ENCODE measurements around the gene GUCY2C.

The GUCY2C gene

DNA sequence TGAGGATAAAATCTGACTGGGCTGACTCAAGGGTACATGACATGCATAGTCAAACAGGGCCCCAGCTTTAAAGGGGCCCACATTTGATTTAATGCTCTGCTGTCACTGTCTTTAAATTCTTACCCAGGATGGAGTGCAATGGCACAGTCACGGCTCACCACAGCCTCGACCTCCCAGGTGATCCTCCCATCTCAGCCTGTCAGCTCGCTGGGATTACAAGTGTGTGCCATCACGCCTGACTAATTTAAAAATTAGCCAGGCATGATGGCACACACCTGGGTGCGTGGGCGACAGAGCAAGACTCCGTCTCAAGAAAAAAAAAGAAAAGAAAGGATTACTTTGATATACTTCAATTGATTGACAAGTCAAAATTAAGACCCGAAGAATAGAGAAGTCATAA is 119.5 kb downstream of the GUCY2C start:
- 78 to 83% methylated on average over 8 of the region's 8 CpGs for WGBS, 2 experiments
- Histone ChIP-seq H3K27ac (ENCODE audit: insufficient read depth, low read depth, low read length, poor library complexity, severe bottlenecking) (no peak overlapping the region), H3K4me3 (ENCODE audit: insufficient read depth, low read depth, low read length) (no peak overlapping the region), H3K4me1 (ENCODE audit: control insufficient read depth, insufficient read depth, low read length) (no peaks in the 10 kb centered on the region), H3K9me3 (ENCODE audit: control insufficient read depth, low read length) (no peaks in the 10 kb centered on the region), H3K27me3 (ENCODE audit: control insufficient read depth, insufficient read depth, low read length, poor library complexity, severe bottlenecking) (no peaks in the 10 kb centered on the region), H3K36me3 (ENCODE audit: control insufficient read depth, insufficient read depth, low read length) (no peaks in the 10 kb centered on the region)

DNA sequence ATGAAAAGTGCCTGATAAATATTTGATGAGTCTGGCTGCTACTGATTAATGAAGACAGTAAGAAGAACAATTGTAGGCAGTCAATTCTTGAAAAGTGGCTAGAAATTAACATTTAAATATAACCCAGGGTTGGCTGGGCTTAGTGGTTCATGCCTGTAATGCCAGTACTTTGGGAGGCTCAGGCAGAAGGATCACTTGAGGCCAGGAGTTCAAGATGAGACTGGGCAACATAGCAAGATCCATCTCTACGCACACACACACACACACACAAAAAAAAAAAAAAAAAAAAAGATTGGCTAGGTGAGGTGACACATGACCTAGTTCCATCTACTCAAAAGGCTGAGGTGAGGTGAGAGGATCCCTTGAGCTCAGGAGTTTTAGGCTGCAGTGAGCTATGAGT is 120.8 kb downstream of the GUCY2C start:
- WGBS, 2 experiments, result no CpG with 5 or more reads among the region's 1 CpG
- Histone ChIP-seq H3K4me3 (ENCODE audit: insufficient read depth, low read depth, low read length) (no peak overlapping the region), H3K4me1 (ENCODE audit: control insufficient read depth, insufficient read depth, low read length) (no peaks in the 10 kb centered on the region), H3K27ac (ENCODE audit: insufficient read depth, low read depth, low read length, poor library complexity, severe bottlenecking) (no peak overlapping the region), H3K27me3 (ENCODE audit: control insufficient read depth, insufficient read depth, low read length, poor library complexity, severe bottlenecking) (no peaks in the 10 kb centered on the region), H3K9me3 (ENCODE audit: control insufficient read depth, low read length) (no peaks in the 10 kb centered on the region), H3K36me3 (ENCODE audit: control insufficient read depth, insufficient read depth, low read length) (no peaks in the 10 kb centered on the region)

DNA sequence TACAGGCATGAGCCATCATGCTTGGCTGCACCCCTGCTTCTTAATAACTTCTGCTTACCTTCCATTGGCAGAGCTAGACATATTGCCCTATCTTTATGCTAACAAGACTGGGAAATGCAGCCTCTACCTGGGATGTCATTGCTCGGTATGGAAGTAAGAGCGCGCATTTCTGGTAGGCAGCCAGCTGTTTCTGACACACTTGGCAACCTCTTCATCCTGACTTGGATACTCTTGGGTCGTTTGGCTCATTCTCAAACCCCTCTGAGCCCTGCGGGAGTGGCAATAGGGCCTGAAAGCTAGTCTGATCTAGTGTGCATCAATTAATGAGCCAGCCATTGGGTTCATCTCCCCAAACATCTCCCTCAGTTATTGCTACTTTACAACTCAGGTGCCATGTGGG is 123.3 kb downstream of the GUCY2C start:
- no peaks in the 10 kb centered on the region for H3K36me3 ChIP-seq (ENCODE audit: control insufficient read depth, insufficient read depth, low read length)
- H3K9me3 ChIP-seq (ENCODE audit: control insufficient read depth, low read length), result no peaks in the 10 kb centered on the region
- no peak overlapping the region for H3K27ac ChIP-seq (ENCODE audit: insufficient read depth, low read depth, low read length, poor library complexity, severe bottlenecking)
- H3K4me1 ChIP-seq (ENCODE audit: control insufficient read depth, insufficient read depth, low read length), result no peaks in the 10 kb centered on the region
- peaks cover 3% of the 10 kb centered on the region for H3K27me3 ChIP-seq (ENCODE audit: control insufficient read depth, insufficient read depth, low read length, poor library complexity, severe bottlenecking)
- WGBS, 2 experiments, result 91 to 96% methylated on average over 5 of the region's 5 CpGs
- H3K4me3 ChIP-seq (ENCODE audit: insufficient read depth, low read depth, low read length), result no peak overlapping the region

DNA sequence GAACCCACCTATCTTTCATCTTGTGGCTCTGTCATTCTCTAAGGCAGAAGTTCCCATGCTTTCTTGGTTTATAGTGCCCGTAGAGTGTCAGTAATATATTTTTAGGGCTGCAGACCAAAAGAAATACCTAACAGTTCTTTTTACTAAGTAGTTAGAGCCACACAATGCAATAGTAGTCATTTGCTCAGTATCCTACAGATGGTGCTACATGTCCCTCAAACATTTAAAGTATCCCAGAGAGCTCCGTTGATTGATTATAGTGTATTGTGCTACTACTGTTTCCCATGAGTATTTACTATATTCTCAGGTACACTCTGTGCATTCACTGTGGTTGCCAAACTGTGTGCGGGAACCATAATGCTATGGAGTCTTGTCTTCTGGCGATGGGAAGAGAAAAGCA is 124.0 kb downstream of the GUCY2C start:
- H3K27me3 ChIP-seq (ENCODE audit: control insufficient read depth, insufficient read depth, low read length, poor library complexity, severe bottlenecking), result peaks cover 9% of the 10 kb centered on the region
- H3K36me3 ChIP-seq (ENCODE audit: control insufficient read depth, insufficient read depth, low read length), result no peaks in the 10 kb centered on the region
- WGBS, 2 experiments, result 86% methylated on average over 3 of the region's 4 CpGs; no CpG with 5 or more reads in 1 of the 2 experiments
- no peaks in the 10 kb centered on the region for H3K9me3 ChIP-seq (ENCODE audit: control insufficient read depth, low read length)
- H3K4me1 ChIP-seq (ENCODE audit: control insufficient read depth, insufficient read depth, low read length), result no peaks in the 10 kb centered on the region
- H3K4me3 ChIP-seq (ENCODE audit: insufficient read depth, low read depth, low read length), result no peak overlapping the region
- no peak overlapping the region for H3K27ac ChIP-seq (ENCODE audit: insufficient read depth, low read depth, low read length, poor library complexity, severe bottlenecking)

DNA sequence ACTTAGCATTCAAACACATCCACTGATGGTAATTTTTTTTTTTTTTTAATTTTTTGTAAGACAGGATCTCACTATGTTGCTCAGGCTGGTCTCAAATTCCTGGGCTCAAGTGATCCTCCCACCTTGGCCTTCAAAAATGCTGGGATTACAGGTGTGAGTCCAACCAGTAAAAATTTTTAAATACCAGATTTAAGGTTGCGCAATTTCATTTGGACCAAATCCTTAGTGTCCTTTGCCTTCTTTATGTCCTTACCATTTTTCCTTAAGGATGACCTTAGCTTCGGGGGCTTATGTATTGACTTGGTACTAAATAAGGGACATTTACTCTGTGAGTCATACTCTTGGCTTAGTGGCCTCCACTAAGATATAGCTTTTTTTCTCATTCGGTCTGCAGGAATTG is 124.6 kb downstream of the GUCY2C start:
- Histone ChIP-seq H3K9me3 (ENCODE audit: control insufficient read depth, low read length) (no peaks in the 10 kb centered on the region), H3K4me3 (ENCODE audit: insufficient read depth, low read depth, low read length) (no peak overlapping the region), H3K4me1 (ENCODE audit: control insufficient read depth, insufficient read depth, low read length) (no peaks in the 10 kb centered on the region), H3K27me3 (ENCODE audit: control insufficient read depth, insufficient read depth, low read length, poor library complexity, severe bottlenecking) (peaks cover 16% of the 10 kb centered on the region), H3K36me3 (ENCODE audit: control insufficient read depth, insufficient read depth, low read length) (no peaks in the 10 kb centered on the region), H3K27ac (ENCODE audit: insufficient read depth, low read depth, low read length, poor library complexity, severe bottlenecking) (no peak overlapping the region)
- WGBS, 2 experiments, result 93 to 95% methylated on average over 3 of the region's 3 CpGs

DNA sequence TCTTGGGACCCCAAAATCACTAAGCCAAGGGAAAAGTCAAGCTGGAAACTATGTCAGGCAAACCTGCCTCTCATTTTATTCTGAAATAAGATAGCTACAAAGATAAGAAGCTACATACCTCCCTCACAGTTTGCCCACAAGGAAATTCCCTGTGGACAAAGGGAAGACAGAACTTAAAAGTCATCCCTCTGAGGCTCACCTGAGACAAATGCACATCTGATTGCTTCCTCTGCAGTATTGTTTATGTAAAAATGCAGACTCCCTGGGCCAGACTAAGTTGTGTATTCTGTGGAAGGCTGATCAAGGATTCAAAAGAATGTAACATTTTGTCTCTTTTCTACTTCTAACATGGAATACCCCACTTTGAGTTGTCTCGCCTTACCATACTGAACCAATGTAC is 126.2 kb downstream of the GUCY2C start:
- Histone ChIP-seq H3K36me3 (ENCODE audit: control insufficient read depth, insufficient read depth, low read length) (no peaks in the 10 kb centered on the region), H3K4me1 (ENCODE audit: control insufficient read depth, insufficient read depth, low read length) (no peaks in the 10 kb centered on the region), H3K4me3 (ENCODE audit: insufficient read depth, low read depth, low read length) (no peak overlapping the region), H3K27me3 (ENCODE audit: control insufficient read depth, insufficient read depth, low read length, poor library complexity, severe bottlenecking) (peaks cover 17% of the 10 kb centered on the region), H3K27ac (ENCODE audit: insufficient read depth, low read depth, low read length, poor library complexity, severe bottlenecking) (no peak overlapping the region), H3K9me3 (ENCODE audit: control insufficient read depth, low read length) (no peaks in the 10 kb centered on the region)
- WGBS, 2 experiments, result 94 to 95% methylated on average over 1 of the region's 1 CpG

DNA sequence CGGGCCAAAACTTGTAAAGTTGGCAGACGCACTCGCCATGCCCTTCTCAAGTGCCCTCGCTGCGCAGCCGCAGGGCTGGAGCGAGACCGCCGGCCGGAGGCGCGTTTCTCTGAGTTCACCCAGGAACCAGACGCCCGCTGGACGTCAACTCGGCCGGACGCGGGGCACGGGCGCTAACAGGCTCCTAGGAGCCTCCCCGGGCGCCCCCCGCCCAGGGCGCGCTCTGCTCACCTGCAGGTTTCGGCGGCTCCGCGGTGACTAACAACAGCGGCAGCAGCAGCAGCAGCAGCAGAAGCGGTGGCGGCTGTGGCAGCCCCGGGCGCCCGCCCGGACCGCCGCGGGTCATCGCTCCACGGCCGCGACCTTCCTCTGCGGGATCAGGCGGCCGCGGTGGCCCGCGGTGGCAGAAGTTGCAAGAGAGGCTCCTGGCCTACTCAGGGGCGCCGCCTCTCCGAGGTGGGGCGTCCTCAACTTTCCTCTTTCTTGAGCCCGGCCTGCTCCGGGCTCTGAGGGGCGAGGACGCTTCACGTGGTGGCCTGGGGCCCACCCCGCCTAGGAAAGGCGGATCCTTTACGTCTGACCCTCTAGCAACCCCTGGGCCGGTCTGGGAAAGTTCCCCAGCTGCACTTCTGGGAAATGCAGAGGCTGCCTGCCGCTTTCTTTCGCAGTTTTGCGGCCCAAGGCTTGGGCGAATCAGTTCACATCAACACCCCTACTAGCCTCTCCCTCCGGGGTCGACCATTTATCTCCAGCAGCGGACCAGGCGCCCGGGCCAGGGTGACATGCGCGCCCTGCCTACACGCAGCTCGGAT is 128.8 kb downstream of the GUCY2C start, which contains the start of gene PLBD1:
Gene PLBD1, minus strand, starts transcription at position 533 of the 812 bp plus-strand sequence. Its CDS starts 187 bp downstream, at position 346.
- WGBS, 2 experiments, result 6% methylated on average over 76 of the region's 76 CpGs
- H3K27me3 ChIP-seq (ENCODE audit: control insufficient read depth, insufficient read depth, low read length, poor library complexity, severe bottlenecking), result peaks cover 17% of the 10 kb centered on the region
- H3K36me3 ChIP-seq (ENCODE audit: control insufficient read depth, insufficient read depth, low read length), result no peaks in the 10 kb centered on the region
- H3K27ac ChIP-seq (ENCODE audit: insufficient read depth, low read depth, low read length, poor library complexity, severe bottlenecking), result no peak within 1 kb of the TSS
- no peaks in the 10 kb centered on the region for H3K4me1 ChIP-seq (ENCODE audit: control insufficient read depth, insufficient read depth, low read length)
- no peaks in the 10 kb centered on the region for H3K9me3 ChIP-seq (ENCODE audit: control insufficient read depth, low read length)
- peak within 1 kb of the TSS; percentile 46 for H3K4me3 ChIP-seq (ENCODE audit: insufficient read depth, low read depth, low read length)

DNA sequence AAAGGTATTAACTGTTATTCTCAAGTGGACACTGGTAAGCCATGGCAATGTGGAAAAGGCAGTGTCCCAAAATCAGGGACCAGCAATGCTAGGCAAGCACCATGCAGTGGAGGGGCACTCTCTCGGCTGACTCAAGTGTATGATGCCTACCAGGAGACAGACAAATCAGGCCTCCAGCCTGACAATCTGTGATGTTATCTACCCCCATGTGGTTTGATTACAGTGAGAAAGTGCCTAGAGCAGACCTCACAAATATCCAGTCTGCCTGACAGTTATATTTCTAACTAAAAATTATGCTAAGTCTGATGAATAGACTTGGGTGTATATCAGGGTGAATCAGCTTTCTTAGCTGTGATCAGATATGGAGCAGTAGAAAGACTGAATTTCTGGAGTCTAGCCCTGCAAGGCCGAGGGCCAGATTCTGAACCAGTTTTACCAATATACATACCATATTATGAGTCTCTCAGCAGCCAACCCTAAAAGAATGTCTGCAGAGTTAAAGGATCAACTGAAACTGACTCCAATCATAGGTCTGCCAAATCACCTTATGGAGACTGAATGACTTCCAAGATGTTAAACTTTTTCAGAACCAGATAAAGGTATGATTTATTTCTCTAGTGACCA is 132.0 kb downstream of the GUCY2C start:
- Histone ChIP-seq H3K4me3 (ENCODE audit: insufficient read depth, low read depth, low read length) (no peak overlapping the region), H3K27me3 (ENCODE audit: control insufficient read depth, insufficient read depth, low read length, poor library complexity, severe bottlenecking) (peaks cover 17% of the 10 kb centered on the region), H3K9me3 (ENCODE audit: control insufficient read depth, low read length) (no peaks in the 10 kb centered on the region), H3K36me3 (ENCODE audit: control insufficient read depth, insufficient read depth, low read length) (no peaks in the 10 kb centered on the region), H3K27ac (ENCODE audit: insufficient read depth, low read depth, low read length, poor library complexity, severe bottlenecking) (no peak overlapping the region), H3K4me1 (ENCODE audit: control insufficient read depth, insufficient read depth, low read length) (no peaks in the 10 kb centered on the region)
- WGBS, 2 experiments, result 83 to 95% methylated on average over 2 of the region's 2 CpGs

DNA sequence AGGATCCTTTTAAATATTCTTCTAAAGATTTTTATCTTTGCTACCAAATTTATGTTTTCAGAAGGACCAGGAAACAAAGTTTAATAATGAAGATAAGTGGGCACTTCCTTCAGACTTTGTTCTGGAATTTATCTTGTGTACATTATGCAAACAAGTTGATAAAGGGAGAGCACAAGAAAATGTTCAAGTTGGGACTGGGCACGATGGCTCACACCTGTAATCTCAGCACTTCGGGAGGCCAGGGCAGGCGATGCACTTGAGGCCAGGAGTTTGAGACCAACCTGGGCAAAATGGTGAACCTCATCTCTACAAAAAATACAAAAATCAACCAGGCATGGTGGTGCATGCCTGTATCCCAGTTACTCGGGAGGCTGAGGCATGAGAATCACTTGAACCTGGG is 133.4 kb downstream of the GUCY2C start:
- no peaks in the 10 kb centered on the region for H3K4me1 ChIP-seq (ENCODE audit: control insufficient read depth, insufficient read depth, low read length)
- no peaks in the 10 kb centered on the region for H3K9me3 ChIP-seq (ENCODE audit: control insufficient read depth, low read length)
- peaks cover 13% of the 10 kb centered on the region for H3K27me3 ChIP-seq (ENCODE audit: control insufficient read depth, insufficient read depth, low read length, poor library complexity, severe bottlenecking)
- H3K4me3 ChIP-seq (ENCODE audit: insufficient read depth, low read depth, low read length), result no peak overlapping the region
- no peaks in the 10 kb centered on the region for H3K36me3 ChIP-seq (ENCODE audit: control insufficient read depth, insufficient read depth, low read length)
- H3K27ac ChIP-seq (ENCODE audit: insufficient read depth, low read depth, low read length, poor library complexity, severe bottlenecking), result no peak overlapping the region
- 87 to 91% methylated on average over 4 of the region's 4 CpGs for WGBS, 2 experiments

Measured in ectodermal cell (in vitro differentiated cells).